SK-N-SH (cell line): ENCODE data around the gene EYA2. TPM values are rescaled to one million over a fixed set of nuclear protein-coding genes. Genes with fewer than 3 reads are reported as not detected.

Experiments used
- CTCF ChIA-PET: fragments of 300-600, 350-600 bp; formaldehyde crosslinking; extraction: SDS; loops from one replicate; lab custom pipeline; 2021; lab: Yijun Ruan, JAX
- POLR2A ChIA-PET: fragments of 350-600 bp; sonication (Branson Sonifier 250); formaldehyde crosslinking; extraction: SDS; loops from one replicate; lab custom pipeline; 2020; ENCODE audit warnings: antibody characterized with exemption, inconsistent platforms; lab: Yijun Ruan, JAX
- DNase-seq: peaks from one replicate; pipeline ENCODE4 v3.0.0; 2012
- H2AFZ ChIP-seq: fragments of 200-600 bp; sonication (generic); 2 replicates; pipeline ENCODE4 v1.8.1; 2016; ENCODE audit warnings: antibody characterized with exemption, mild to moderate bottlenecking, low read depth
- H3F3A ChIP-seq: fragments of 200-600 bp; sonication (generic); replicated peaks from 2 replicates; pipeline ENCODE3; 2016; ENCODE audit warnings: antibody characterized with exemption, mild to moderate bottlenecking; ENCODE audit not compliant: insufficient read depth
- H3K27ac ChIP-seq, 2 experiments: fragments of 200-500 bp in 1 of 2; fragments of 200-600 bp in 1 of 2; sonication (Bioruptor generic) in 1 of 2; sonication (generic), shearing (Covaris generic) in 1 of 2; 2 replicates each; pipeline versions ENCODE4 v1.5.1 to v1.6.1; 2014 to 2016; ENCODE audit warnings: low read depth in 2 of 2, inconsistent platforms in 1 of 2, low read length in 1 of 2, mild to moderate bottlenecking in 1 of 2, mixed read lengths in 1 of 2
- H3K27me3 ChIP-seq: fragments of 200-600 bp; sonication (generic), shearing (Covaris generic); 2 replicates; pipeline ENCODE4 v1.6.1; 2016; ENCODE audit warnings: mixed run types; ENCODE audit not compliant: insufficient read depth
- H3K36me3 ChIP-seq, 2 experiments: fragments of 200-500 bp in 1 of 2; fragments of 200-600 bp in 1 of 2; sonication (Bioruptor generic) in 1 of 2; sonication (generic) in 1 of 2; replicated peaks in 1 of 2; 2 replicates each; pipeline versions ENCODE3 to v1.5.1; 2014 to 2016; ENCODE audit warnings: low read length in 1 of 2, mild to moderate bottlenecking in 1 of 2; ENCODE audit not compliant: insufficient read depth in 2 of 2, control insufficient read depth in 1 of 2
- H3K4me1 ChIP-seq, 2 experiments: fragments of 200-500 bp in 1 of 2; fragments of 200-600 bp in 1 of 2; sonication (Bioruptor generic) in 1 of 2; sonication (generic), shearing (Covaris generic) in 1 of 2; 2 replicates each; pipeline versions ENCODE4 v1.5.1 to v1.6.1; 2014 to 2016; ENCODE audit warnings: low read depth in 1 of 2, low read length in 1 of 2, mixed run types in 1 of 2; ENCODE audit not compliant: insufficient read depth in 2 of 2, control insufficient read depth in 1 of 2
- H3K4me2 ChIP-seq: fragments of 200-600 bp; sonication (generic), shearing (Covaris generic); 2 replicates; pipeline ENCODE4 v1.6.1; 2017; ENCODE audit warnings: mixed run types
- H3K4me3 ChIP-seq, 2 experiments: fragments of 200-500 bp in 1 of 2; fragments of 200-600 bp in 1 of 2; sonication (Bioruptor generic) in 1 of 2; sonication (generic), shearing (Covaris generic) in 1 of 2; 2 replicates each; pipeline versions ENCODE4 v1.5.1 to v1.8.1; 2014 to 2016; ENCODE audit warnings: low read depth in 2 of 2, inconsistent platforms in 1 of 2, low read length in 1 of 2, mild to moderate bottlenecking in 1 of 2, mixed read lengths in 1 of 2, moderate library complexity in 1 of 2
- H3K79me2 ChIP-seq: fragments of 200-600 bp; sonication (generic); 2 replicates; pipeline ENCODE4 v1.8.1; 2017; ENCODE audit warnings: mild to moderate bottlenecking; ENCODE audit not compliant: insufficient read depth
- H3K9ac ChIP-seq: fragments of 200-600 bp; sonication (generic); 2 replicates; pipeline ENCODE4 v1.6.1; 2017; ENCODE audit warnings: mixed run types
- H3K9me2 ChIP-seq: fragments of 200-600 bp; sonication (generic); 2 replicates; pipeline ENCODE4 v1.6.1; 2017; ENCODE audit warnings: mixed run types
- H3K9me3 ChIP-seq: fragments of 200-600 bp; sonication (generic); 2 replicates; pipeline ENCODE4 v1.6.1; 2017; ENCODE audit warnings: mixed run types, mild to moderate bottlenecking, moderate library complexity
- H4K20me1 ChIP-seq: fragments of 200-600 bp; sonication (generic); 2 replicates; pipeline ENCODE4 v1.6.1; 2017; ENCODE audit warnings: mild to moderate bottlenecking, mixed run types; ENCODE audit not compliant: insufficient read depth
- CHD2 ChIP-seq: fragments of 150-350 bp; IDR thresholded peaks from 2 replicates; pipeline ENCODE4 v1.6.1; 2018; ENCODE audit warnings: low read length; ENCODE audit not compliant: partially characterized antibody
- ELF1 ChIP-seq: IDR thresholded peaks from 2 replicates; pipeline ENCODE4 v1.4.0; 2012
- EP300 ChIP-seq, 2 experiments: IDR thresholded peaks; 2 replicates each; pipeline versions ENCODE4 v1.4.0 to v1.6.1; 2012; ENCODE audit warnings: borderline replicate concordance in 1 of 2, low read depth in 1 of 2, low read length in 1 of 2
- EZH2phosphoT487 ChIP-seq: fragments of 200-600 bp; sonication (generic); IDR thresholded peaks from 2 replicates; pipeline ENCODE4 v1.6.1; 2017; ENCODE audit warnings: low read depth, mixed run types, mild to moderate bottlenecking, antibody characterized with exemption, moderate library complexity, borderline replicate concordance
- FOSL2 ChIP-seq: IDR thresholded peaks from 2 replicates; pipeline ENCODE4 v1.4.0; 2012; ENCODE audit warnings: low read depth, mild to moderate bottlenecking, moderate library complexity, borderline replicate concordance
- FOXJ3 ChIP-seq: sonication (generic); formaldehyde crosslinking; IDR thresholded peaks from 2 replicates; pipeline ENCODE4 v1.5.1; 2020; ENCODE audit warnings: mild to moderate bottlenecking, missing genetic modification reagents
- JUND ChIP-seq: IDR thresholded peaks from 2 replicates; pipeline ENCODE4 v1.4.0; 2012
- MEF2A ChIP-seq: IDR thresholded peaks from 2 replicates; pipeline ENCODE4 v1.4.0; 2012; ENCODE audit warnings: low read depth, borderline replicate concordance
- POLR2AphosphoS5 ChIP-seq: IDR thresholded peaks from 2 replicates; pipeline ENCODE4 v1.6.1; 2012; ENCODE audit warnings: low read depth, low read length
- RAD21 ChIP-seq: IDR thresholded peaks from 2 replicates; pipeline ENCODE4 v1.6.1; 2012; ENCODE audit warnings: mild to moderate bottlenecking, low read length
- RCOR1 ChIP-seq: fragments of 150-350 bp; IDR thresholded peaks from 2 replicates; pipeline ENCODE4 v1.6.1; 2017; ENCODE audit warnings: antibody characterized with exemption, low read length
- RFX5 ChIP-seq: IDR thresholded peaks from 2 replicates; pipeline ENCODE4 v1.6.1; 2012; ENCODE audit warnings: mild to moderate bottlenecking, improper control_type of control experiment, low read length
- RXRA ChIP-seq: IDR thresholded peaks from 2 replicates; pipeline ENCODE4 v1.4.0; 2012; ENCODE audit warnings: low read depth, mild to moderate bottlenecking, borderline replicate concordance
- SIN3A ChIP-seq: IDR thresholded peaks from 2 replicates; pipeline ENCODE4 v1.6.1; 2012; ENCODE audit warnings: low read depth, mild to moderate bottlenecking, low read length, moderate library complexity, borderline replicate concordance
- TAF1 ChIP-seq: IDR thresholded peaks from 2 replicates; pipeline ENCODE4 v1.6.1; 2012; ENCODE audit warnings: low read depth, mild to moderate bottlenecking, low read length, moderate library complexity, borderline replicate concordance
- TCF12 ChIP-seq: IDR thresholded peaks from 2 replicates; pipeline ENCODE4 v1.4.0; 2012
- WGBS: methylation state at CpG from one replicate; pipeline ENCODE4 v1.1.6; 2017; ENCODE audit warnings: low lambda C conversion rate; 5-methylcytosine and 5-hydroxymethylcytosine counted together
- polyA plus RNA-seq, 3 experiments: library from polyadenylated mRNA; depleted of rRNA; stranded (reverse); fragments of >200 nt; gene quantifications; 2 replicates each; pipeline ENCODE4 v1.2.3, GENCODE V29; 2012
- TF ChIP-seq, protein P1 (sequence below): IDR thresholded peaks from 2 replicates; pipeline ENCODE4 v1.4.0; 2012; ENCODE audit warnings: low read depth
- TF ChIP-seq, protein P2 (sequence below): IDR thresholded peaks from 2 replicates; pipeline ENCODE4 v1.4.0; 2012; ENCODE audit warnings: low read depth, borderline replicate concordance
- TF ChIP-seq, protein P3 (sequence below): IDR thresholded peaks from 2 replicates; pipeline ENCODE4 v1.4.0; 2012; ENCODE audit warnings: low read depth, borderline replicate concordance
- TF ChIP-seq, protein P4 (sequence below): fragments of 200-600 bp; sonication (generic); IDR thresholded peaks from 2 replicates; pipeline ENCODE4 v1.6.1; 2017; ENCODE audit warnings: antibody characterized with exemption, mild to moderate bottlenecking, moderate library complexity

The EYA2 gene
- polyA plus RNA-seq, 1 of the 3 experiments (the other 2 are of a cell fraction), result 0.05 TPM

DNA sequence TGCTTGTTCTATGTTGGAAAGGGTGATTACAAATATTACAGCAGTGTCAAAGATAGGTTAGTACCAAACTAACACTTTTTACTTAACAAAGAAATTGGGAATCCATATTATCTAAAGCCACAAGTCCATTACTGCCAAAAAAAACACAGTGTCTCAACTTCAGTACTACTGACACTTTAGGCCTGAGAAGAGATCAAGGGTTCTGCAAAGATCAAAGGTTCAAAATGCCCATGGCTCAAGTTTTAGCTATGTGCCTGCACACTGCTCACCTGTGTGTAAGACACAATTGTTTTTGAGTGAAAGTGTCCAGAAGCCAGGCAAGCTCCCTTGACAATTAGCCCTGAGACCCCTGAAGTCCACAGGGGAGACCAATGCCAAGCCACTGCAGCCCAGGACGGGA, 329.3 kb downstream of the EYA2 start (continued):
- TF ChIP-seq RAD21 (no peak), POLR2AphosphoS5 (no peak), FOSL2 (no peak), ELF1 (no peak)
- TF ChIP-seq, all 33 proteins: peak for 0

DNA sequence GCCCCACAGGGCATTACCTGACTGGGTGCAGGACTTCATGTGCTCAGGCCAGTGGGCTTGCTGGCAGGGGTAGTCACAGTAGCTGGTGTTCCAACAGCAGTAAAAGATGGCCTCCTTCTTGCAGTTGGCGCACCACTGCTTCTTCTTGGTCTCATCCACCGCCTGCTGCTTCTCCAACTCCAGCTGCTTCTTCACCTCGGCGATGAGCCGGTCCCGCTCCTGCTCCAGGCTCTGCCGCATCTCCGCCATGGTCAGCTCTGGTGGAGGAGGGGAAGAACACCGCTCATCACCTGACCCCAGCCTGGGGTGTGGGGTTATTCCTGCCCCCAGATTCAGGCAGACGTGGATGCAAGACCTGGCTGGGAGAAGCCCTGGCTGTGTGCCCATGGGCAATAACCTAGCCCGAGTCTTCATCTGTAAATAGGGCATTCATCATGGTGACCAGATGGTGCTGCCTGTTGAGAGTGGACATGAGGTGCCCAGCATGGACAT, 329.7 kb downstream of the EYA2 start:
- Histone ChIP-seq H3K79me2 (peaks cover 15% of the 10 kb centered on the region; the same call in 1 of the 2 replicates), H2AFZ (no peak overlapping the region), H3K9me3 (no peaks in the 10 kb centered on the region), H3K36me3 (peaks cover 59 to 79% of the 10 kb centered on the region in 2 experiments), H3K27ac (no peak overlapping the region), H3K27me3 (no peaks in the 10 kb centered on the region), H3K4me1 (no peaks in the 10 kb centered on the region; a peak in 1 of 4 replicates), H3F3A (peaks cover 5% of the 10 kb centered on the region), H3K4me2 (no peak overlapping the region), H4K20me1 (no peaks in the 10 kb centered on the region), H3K9ac (no peak overlapping the region)
- POLR2A ChIA-PET, result no interaction called here
- TF ChIP-seq, protein P1, sequence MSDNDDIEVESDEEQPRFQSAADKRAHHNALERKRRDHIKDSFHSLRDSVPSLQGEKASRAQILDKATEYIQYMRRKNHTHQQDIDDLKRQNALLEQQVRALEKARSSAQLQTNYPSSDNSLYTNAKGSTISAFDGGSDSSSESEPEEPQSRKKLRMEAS, result no peak
- no peak for TF ChIP-seq EZH2phosphoT487
- no peak for TF ChIP-seq RFX5
- no peak for TF ChIP-seq EP300 (IDR thresholded peaks at IDR 0.05; ENCODE audit: borderline replicate concordance in 1 of 2, low read depth in 1 of 2, low read length in 1 of 2)
- no peak for TF ChIP-seq FOSL2
- no peak for TF ChIP-seq TAF1
- TF ChIP-seq JUND, result no peak
- TF ChIP-seq SIN3A, result no peak
- TF ChIP-seq POLR2AphosphoS5, result no peak
- TF ChIP-seq TCF12, result no peak
- TF ChIP-seq RXRA, result no peak
- TF ChIP-seq ELF1, result no peak
- no peak for TF ChIP-seq MEF2A
- TF ChIP-seq, protein P2, sequence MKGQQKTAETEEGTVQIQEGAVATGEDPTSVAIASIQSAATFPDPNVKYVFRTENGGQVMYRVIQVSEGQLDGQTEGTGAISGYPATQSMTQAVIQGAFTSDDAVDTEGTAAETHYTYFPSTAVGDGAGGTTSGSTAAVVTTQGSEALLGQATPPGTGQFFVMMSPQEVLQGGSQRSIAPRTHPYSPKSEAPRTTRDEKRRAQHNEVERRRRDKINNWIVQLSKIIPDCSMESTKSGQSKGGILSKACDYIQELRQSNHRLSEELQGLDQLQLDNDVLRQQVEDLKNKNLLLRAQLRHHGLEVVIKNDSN, result no peak
- no peak for TF ChIP-seq RCOR1
- TF ChIP-seq, protein P3, sequence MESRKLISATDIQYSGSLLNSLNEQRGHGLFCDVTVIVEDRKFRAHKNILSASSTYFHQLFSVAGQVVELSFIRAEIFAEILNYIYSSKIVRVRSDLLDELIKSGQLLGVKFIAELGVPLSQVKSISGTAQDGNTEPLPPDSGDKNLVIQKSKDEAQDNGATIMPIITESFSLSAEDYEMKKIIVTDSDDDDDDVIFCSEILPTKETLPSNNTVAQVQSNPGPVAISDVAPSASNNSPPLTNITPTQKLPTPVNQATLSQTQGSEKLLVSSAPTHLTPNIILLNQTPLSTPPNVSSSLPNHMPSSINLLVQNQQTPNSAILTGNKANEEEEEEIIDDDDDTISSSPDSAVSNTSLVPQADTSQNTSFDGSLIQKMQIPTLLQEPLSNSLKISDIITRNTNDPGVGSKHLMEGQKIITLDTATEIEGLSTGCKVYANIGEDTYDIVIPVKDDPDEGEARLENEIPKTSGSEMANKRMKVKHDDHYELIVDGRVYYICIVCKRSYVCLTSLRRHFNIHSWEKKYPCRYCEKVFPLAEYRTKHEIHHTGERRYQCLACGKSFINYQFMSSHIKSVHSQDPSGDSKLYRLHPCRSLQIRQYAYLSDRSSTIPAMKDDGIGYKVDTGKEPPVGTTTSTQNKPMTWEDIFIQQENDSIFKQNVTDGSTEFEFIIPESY, result no peak
- no peak for TF ChIP-seq FOXJ3
- TF ChIP-seq CHD2, result no peak
- TF ChIP-seq, protein P4, sequence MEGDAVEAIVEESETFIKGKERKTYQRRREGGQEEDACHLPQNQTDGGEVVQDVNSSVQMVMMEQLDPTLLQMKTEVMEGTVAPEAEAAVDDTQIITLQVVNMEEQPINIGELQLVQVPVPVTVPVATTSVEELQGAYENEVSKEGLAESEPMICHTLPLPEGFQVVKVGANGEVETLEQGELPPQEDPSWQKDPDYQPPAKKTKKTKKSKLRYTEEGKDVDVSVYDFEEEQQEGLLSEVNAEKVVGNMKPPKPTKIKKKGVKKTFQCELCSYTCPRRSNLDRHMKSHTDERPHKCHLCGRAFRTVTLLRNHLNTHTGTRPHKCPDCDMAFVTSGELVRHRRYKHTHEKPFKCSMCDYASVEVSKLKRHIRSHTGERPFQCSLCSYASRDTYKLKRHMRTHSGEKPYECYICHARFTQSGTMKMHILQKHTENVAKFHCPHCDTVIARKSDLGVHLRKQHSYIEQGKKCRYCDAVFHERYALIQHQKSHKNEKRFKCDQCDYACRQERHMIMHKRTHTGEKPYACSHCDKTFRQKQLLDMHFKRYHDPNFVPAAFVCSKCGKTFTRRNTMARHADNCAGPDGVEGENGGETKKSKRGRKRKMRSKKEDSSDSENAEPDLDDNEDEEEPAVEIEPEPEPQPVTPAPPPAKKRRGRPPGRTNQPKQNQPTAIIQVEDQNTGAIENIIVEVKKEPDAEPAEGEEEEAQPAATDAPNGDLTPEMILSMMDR, result no peak
- TF ChIP-seq, all 33 proteins: peak for 0
- no peak for DNase-seq
- Histone ChIP-seq H3K4me3 (no peak overlapping the region), H3K9me2 (no peaks in the 10 kb centered on the region)
- WGBS, result 90% methylated on average over 11 of the region's 11 CpGs
- CTCF ChIA-PET, result interaction anchor here (0.6 to 2.0 kb wide), 4 partner anchors 19 to 1835 kb away, joined by 3 to 11 read pairs (median 5); no protein-coding TSS in a partner anchor
